ENCODE data around the gene MND1.

MND1 gene

GRCh38 chr4:153367092-153367491 is 22.6 kb downstream of the MND1 start:
- no peak overlapping the region for H3K4me3 Mint-ChIP-seq
- no peak overlapping the region for H3K27ac Mint-ChIP-seq

GRCh38 chr4:153369021-153369420 is 24.5 kb downstream of the MND1 start:
- no peak overlapping the region for H3K4me3 Mint-ChIP-seq
- H3K9me3 Mint-ChIP-seq: peaks cover 10% of the 10 kb centered on the region
- H3K27me3 Mint-ChIP-seq (ENCODE audit: low read depth): no peaks in the 10 kb centered on the region
- H3K27ac Mint-ChIP-seq: no peak overlapping the region
- peaks cover 51% of the 10 kb centered on the region for H3K36me3 Mint-ChIP-seq (ENCODE audit: low read depth)
- H3K4me1 Mint-ChIP-seq (ENCODE audit: low read depth): no peaks in the 10 kb centered on the region

More at GRCh38 chr4:153367092-153367491, 22.6 kb downstream of the MND1 start:
- H3K36me3 Mint-ChIP-seq (ENCODE audit: low read depth): peaks cover 51% of the 10 kb centered on the region
- peaks cover 3% of the 10 kb centered on the region for H3K9me3 Mint-ChIP-seq
- no peaks in the 10 kb centered on the region for H3K4me1 Mint-ChIP-seq (ENCODE audit: low read depth)
- no peaks in the 10 kb centered on the region for H3K27me3 Mint-ChIP-seq (ENCODE audit: low read depth)

GRCh38 chr4:153371701-153372234 is 27.3 kb downstream of the MND1 start:
- Mint-ChIP-seq H3K9me3 (peaks cover 10% of the 10 kb centered on the region), H3K4me3 (no peak overlapping the region), H3K27ac (no peak overlapping the region), H3K36me3 (ENCODE audit: low read depth) (peaks cover 44% of the 10 kb centered on the region), H3K4me1 (ENCODE audit: low read depth) (no peaks in the 10 kb centered on the region), H3K27me3 (ENCODE audit: low read depth) (no peaks in the 10 kb centered on the region)

- Mint-ChIP-seq H3K9me3 (peaks cover 10% of the 10 kb centered on the region), H3K27me3 (ENCODE audit: low read depth) (no peaks in the 10 kb centered on the region), H3K36me3 (ENCODE audit: low read depth) (peaks cover 33% of the 10 kb centered on the region), H3K4me3 (no peak overlapping the region), H3K27ac (no peak overlapping the region), H3K4me1 (ENCODE audit: low read depth) (no peaks in the 10 kb centered on the region)
Observed at GRCh38 chr4:153372967-153373562, 28.6 kb downstream of the MND1 start.

GRCh38 chr4:153374442-153374841 is 30.0 kb downstream of the MND1 start:
- H3K9me3 Mint-ChIP-seq: peaks cover 10% of the 10 kb centered on the region
- no peaks in the 10 kb centered on the region for H3K27me3 Mint-ChIP-seq (ENCODE audit: low read depth)
- no peak overlapping the region for H3K27ac Mint-ChIP-seq
- H3K4me3 Mint-ChIP-seq: no peak overlapping the region
- peaks cover 27% of the 10 kb centered on the region for H3K36me3 Mint-ChIP-seq (ENCODE audit: low read depth)
- H3K4me1 Mint-ChIP-seq (ENCODE audit: low read depth): no peaks in the 10 kb centered on the region

- Mint-ChIP-seq H3K4me1 (ENCODE audit: low read depth) (no peaks in the 10 kb centered on the region), H3K27me3 (ENCODE audit: low read depth) (no peaks in the 10 kb centered on the region), H3K4me3 (no peak overlapping the region), H3K27ac (no peak overlapping the region), H3K36me3 (ENCODE audit: low read depth) (peaks cover 25% of the 10 kb centered on the region), H3K9me3 (peaks cover 10% of the 10 kb centered on the region)
Observed at GRCh38 chr4:153375303-153375702, 30.8 kb downstream of the MND1 start.

- Mint-ChIP-seq H3K36me3 (ENCODE audit: low read depth) (peaks cover 6% of the 10 kb centered on the region), H3K4me1 (ENCODE audit: low read depth) (no peaks in the 10 kb centered on the region), H3K27ac (peak overlapping the region; percentile 1), H3K4me3 (no peak overlapping the region), H3K9me3 (no peaks in the 10 kb centered on the region), H3K27me3 (ENCODE audit: low read depth) (no peaks in the 10 kb centered on the region)
Observed at GRCh38 chr4:153383131-153383530, 38.6 kb downstream of the MND1 start.

- H3K9me3 Mint-ChIP-seq: no peaks in the 10 kb centered on the region
- no peak overlapping the region for H3K27ac Mint-ChIP-seq
- H3K36me3 Mint-ChIP-seq (ENCODE audit: low read depth): peaks cover 6% of the 10 kb centered on the region
- H3K4me3 Mint-ChIP-seq: no peak overlapping the region
- H3K27me3 Mint-ChIP-seq (ENCODE audit: low read depth): no peaks in the 10 kb centered on the region
- no peaks in the 10 kb centered on the region for H3K4me1 Mint-ChIP-seq (ENCODE audit: low read depth)
Observed at GRCh38 chr4:153384160-153384559, 39.7 kb downstream of the MND1 start.

- no peaks in the 10 kb centered on the region for H3K9me3 Mint-ChIP-seq
- H3K4me3 Mint-ChIP-seq: no peak overlapping the region
- no peaks in the 10 kb centered on the region for H3K4me1 Mint-ChIP-seq (ENCODE audit: low read depth)
- H3K27ac Mint-ChIP-seq: no peak overlapping the region
- no peaks in the 10 kb centered on the region for H3K27me3 Mint-ChIP-seq (ENCODE audit: low read depth)
- H3K36me3 Mint-ChIP-seq (ENCODE audit: low read depth): peaks cover 6% of the 10 kb centered on the region
Observed at GRCh38 chr4:153385784-153386183, 41.3 kb downstream of the MND1 start.

GRCh38 chr4:153387981-153388380 is 43.5 kb downstream of the MND1 start:
- H3K27me3 Mint-ChIP-seq (ENCODE audit: low read depth): no peaks in the 10 kb centered on the region
- H3K27ac Mint-ChIP-seq: no peak overlapping the region

GRCh38 chr4:153393397-153393796 is 48.9 kb downstream of the MND1 start:
- H3K36me3 Mint-ChIP-seq (ENCODE audit: low read depth): peaks cover 2% of the 10 kb centered on the region
- no peak overlapping the region for H3K27ac Mint-ChIP-seq
- H3K9me3 Mint-ChIP-seq: no peaks in the 10 kb centered on the region
- H3K4me1 Mint-ChIP-seq (ENCODE audit: low read depth): no peaks in the 10 kb centered on the region
- H3K27me3 Mint-ChIP-seq (ENCODE audit: low read depth): no peaks in the 10 kb centered on the region
- H3K4me3 Mint-ChIP-seq: no peak overlapping the region

More at GRCh38 chr4:153387981-153388380, 43.5 kb downstream of the MND1 start:
- H3K4me1 Mint-ChIP-seq (ENCODE audit: low read depth): no peaks in the 10 kb centered on the region
- H3K9me3 Mint-ChIP-seq: no peaks in the 10 kb centered on the region
- H3K4me3 Mint-ChIP-seq: no peak overlapping the region
- peaks cover 8% of the 10 kb centered on the region for H3K36me3 Mint-ChIP-seq (ENCODE audit: low read depth)

- Mint-ChIP-seq H3K36me3 (ENCODE audit: low read depth) (peaks cover 2% of the 10 kb centered on the region), H3K27ac (no peak overlapping the region), H3K9me3 (no peaks in the 10 kb centered on the region), H3K4me3 (no peak overlapping the region), H3K27me3 (ENCODE audit: low read depth) (no peaks in the 10 kb centered on the region), H3K4me1 (ENCODE audit: low read depth) (no peaks in the 10 kb centered on the region)
Observed at GRCh38 chr4:153394945-153395344, 50.5 kb downstream of the MND1 start.

- Mint-ChIP-seq H3K4me1 (ENCODE audit: low read depth) (no peaks in the 10 kb centered on the region), H3K27me3 (ENCODE audit: low read depth) (no peaks in the 10 kb centered on the region), H3K4me3 (no peak overlapping the region), H3K27ac (no peak overlapping the region), H3K36me3 (ENCODE audit: low read depth) (peaks cover 5% of the 10 kb centered on the region), H3K9me3 (no peaks in the 10 kb centered on the region)
Observed at GRCh38 chr4:153398713-153399112, 54.2 kb downstream of the MND1 start.

GRCh38 chr4:153399358-153399757 is 54.9 kb downstream of the MND1 start:
- Mint-ChIP-seq H3K4me1 (ENCODE audit: low read depth) (no peaks in the 10 kb centered on the region), H3K36me3 (ENCODE audit: low read depth) (peaks cover 5% of the 10 kb centered on the region), H3K27me3 (ENCODE audit: low read depth) (no peaks in the 10 kb centered on the region), H3K4me3 (no peak overlapping the region), H3K9me3 (no peaks in the 10 kb centered on the region), H3K27ac (no peak overlapping the region)

- Mint-ChIP-seq H3K27me3 (ENCODE audit: low read depth) (no peaks in the 10 kb centered on the region), H3K27ac (no peak overlapping the region), H3K4me1 (ENCODE audit: low read depth) (no peaks in the 10 kb centered on the region), H3K4me3 (no peak overlapping the region), H3K36me3 (ENCODE audit: low read depth) (peaks cover 8% of the 10 kb centered on the region), H3K9me3 (no peaks in the 10 kb centered on the region)
Observed at GRCh38 chr4:153401501-153401900, 57.0 kb downstream of the MND1 start.

Data from T-helper 1 cell treated with Interleukin-12 subunit alpha and Interleukin-12 subunit beta and Interleukin-4 antibody, amounts not matched to agents 30 μg/mL and 1 μg/mL, for 36 hours (primary cell).